Fibroblast of the aortic adventitia (primary cell): ENCODE results near the gene ELAVL1. TPM values are rescaled to one million over a fixed set of nuclear protein-coding genes. Genes with fewer than 3 reads are reported as not detected.
A peak's percentile ranks its signal among the peaks of the same experiment; 100 is the strongest.
"Not testable (repeated sequence)": the region's sequence is repeated elsewhere in the genome, so short reads cannot be mapped to it uniquely, and the experiment has no call there.

ENCODE experiments used
- DNase-seq: peaks from one replicate; pipeline ENCODE4 v3.0.0-alpha.2; 2010; ENCODE audit warnings: low read depth
- H3K4me3 ChIP-seq: 2 replicates; pipeline ENCODE4 v1.5.1; 2011; ENCODE audit warnings: low read depth, mild to moderate bottlenecking, control low read depth, low read length, moderate library complexity
- total RNA-seq: library from RNA; depleted of rRNA; stranded (reverse); fragments of >200 nt; gene quantifications from 2 replicates; pipeline ENCODE4 v1.2.3, GENCODE V29; 2012; ENCODE audit warnings: low replicate concordance
- TF ChIP-seq, protein P1 (sequence below): IDR thresholded peaks from 2 replicates; pipeline ENCODE4 v1.5.1; 2011; ENCODE audit warnings: mild to moderate bottlenecking, low read length, control low read depth, inconsistent platforms; ENCODE audit not compliant: insufficient read depth

ELAVL1 gene
- total RNA-seq, 1 donor, result 34.1 TPM

DNA sequence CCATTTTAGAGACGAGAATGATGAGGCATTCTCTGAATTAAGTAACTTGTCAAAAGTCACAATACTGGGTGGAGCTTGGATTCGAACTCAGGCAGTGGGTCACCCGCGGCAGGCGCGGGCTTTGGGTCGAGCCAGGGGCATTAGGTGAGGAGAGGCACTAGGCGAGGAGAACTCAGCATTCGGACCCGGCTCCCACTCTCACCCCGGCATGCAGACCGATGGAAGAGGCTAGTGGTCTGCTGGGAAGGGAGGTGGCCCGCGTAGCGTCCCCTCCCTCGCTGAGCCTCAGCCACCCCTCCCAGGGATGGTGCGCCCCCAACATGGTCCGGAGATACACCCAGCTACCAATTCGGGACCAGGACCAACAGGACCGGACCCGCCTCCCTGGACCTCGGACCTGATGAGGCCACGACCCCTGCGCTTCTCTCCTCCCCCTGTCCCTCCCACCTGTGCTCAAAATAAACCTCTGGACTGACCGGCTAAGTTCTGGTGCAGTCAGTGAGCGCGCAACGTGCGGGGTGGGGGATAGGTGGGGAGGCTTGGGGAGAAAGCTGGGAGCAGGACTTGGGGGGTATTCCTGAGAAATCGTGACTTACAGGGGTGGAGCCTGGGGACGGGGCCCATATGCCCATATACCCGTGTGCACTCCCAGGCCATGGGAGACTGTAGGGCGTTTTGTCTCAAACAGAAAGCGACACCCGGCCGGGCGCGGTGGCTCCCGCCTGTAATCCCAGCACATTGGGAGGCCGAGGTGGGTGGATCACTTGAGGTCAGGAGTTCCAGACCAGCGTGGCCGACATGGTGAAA lies 86.6 kb downstream of the ELAVL1 start:
- TF ChIP-seq, protein P1, sequence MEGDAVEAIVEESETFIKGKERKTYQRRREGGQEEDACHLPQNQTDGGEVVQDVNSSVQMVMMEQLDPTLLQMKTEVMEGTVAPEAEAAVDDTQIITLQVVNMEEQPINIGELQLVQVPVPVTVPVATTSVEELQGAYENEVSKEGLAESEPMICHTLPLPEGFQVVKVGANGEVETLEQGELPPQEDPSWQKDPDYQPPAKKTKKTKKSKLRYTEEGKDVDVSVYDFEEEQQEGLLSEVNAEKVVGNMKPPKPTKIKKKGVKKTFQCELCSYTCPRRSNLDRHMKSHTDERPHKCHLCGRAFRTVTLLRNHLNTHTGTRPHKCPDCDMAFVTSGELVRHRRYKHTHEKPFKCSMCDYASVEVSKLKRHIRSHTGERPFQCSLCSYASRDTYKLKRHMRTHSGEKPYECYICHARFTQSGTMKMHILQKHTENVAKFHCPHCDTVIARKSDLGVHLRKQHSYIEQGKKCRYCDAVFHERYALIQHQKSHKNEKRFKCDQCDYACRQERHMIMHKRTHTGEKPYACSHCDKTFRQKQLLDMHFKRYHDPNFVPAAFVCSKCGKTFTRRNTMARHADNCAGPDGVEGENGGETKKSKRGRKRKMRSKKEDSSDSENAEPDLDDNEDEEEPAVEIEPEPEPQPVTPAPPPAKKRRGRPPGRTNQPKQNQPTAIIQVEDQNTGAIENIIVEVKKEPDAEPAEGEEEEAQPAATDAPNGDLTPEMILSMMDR, result no peak
- H3K4me3 ChIP-seq, result no peak overlapping the region
- DNase-seq, result no peak

GRCh38 chr19:7918062-7918614 lies 87.3 kb downstream of the ELAVL1 start:
- DNase-seq, result not testable (repeated sequence)
- H3K4me3 ChIP-seq, result peak overlapping the region; percentile 14

DNA sequence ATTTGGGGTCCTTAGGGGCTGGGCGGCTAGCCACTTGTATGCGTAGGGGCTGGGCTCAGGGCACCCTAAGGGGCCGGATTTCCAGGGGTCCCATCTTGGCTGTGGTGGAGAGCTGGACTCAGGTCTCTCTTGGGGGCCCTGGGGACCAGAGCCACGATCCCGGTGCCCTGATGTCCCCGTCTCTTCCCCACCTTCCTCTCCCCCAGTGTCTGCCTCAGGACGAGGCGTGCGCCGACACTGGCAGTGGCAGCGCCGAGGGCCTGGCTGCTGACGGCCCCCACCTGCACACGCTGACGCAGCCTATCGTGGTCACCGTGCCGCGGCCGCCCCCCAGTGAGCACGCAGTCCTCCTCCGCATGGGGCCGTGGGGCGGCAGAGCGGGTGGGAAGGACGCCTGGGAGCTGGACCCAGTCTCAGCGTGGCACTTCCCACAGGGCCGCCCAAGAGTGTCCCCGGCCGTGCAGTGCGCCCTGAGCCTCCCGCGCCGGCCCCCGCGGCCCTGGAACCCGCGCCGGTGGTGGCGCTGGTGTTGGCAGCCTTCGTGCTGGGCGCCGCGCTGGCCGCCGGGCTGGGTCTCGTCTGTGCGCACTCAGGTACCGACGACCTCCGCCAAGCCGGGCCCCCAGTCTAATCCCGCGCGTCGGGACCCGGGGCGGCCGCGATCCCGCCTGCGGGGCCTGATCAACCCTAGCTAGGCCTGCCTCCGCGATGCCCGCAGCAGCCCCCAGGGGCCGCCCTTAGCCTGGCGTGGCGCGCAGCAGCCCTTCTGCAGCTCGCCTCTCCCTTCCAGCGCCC lies 88.0 kb downstream of the ELAVL1 start:
- TF ChIP-seq, protein P1, result peak; percentile 63
- H3K4me3 ChIP-seq, result peak overlapping the region; percentile 47
- DNase-seq, result peak; percentile 45

DNA sequence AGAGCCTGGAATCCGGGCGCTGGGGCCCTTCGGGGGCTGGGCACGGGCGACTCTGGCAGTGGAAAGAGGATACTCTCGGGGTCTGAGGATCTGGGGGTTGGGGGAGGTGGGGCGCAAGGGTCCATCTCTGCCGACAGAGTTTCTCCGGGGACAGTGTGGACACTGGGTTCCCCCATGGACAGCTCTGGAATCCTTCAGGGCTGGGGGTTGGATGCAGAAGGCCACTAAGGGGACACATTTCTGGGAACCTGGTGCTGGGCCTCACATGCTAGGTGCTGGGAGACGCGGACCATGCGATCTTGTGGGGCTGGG lies 88.5 kb downstream of the ELAVL1 start:
- TF ChIP-seq, protein P1, result no peak
- peak overlapping the region; percentile 47 for H3K4me3 ChIP-seq
- no peak for DNase-seq

DNA sequence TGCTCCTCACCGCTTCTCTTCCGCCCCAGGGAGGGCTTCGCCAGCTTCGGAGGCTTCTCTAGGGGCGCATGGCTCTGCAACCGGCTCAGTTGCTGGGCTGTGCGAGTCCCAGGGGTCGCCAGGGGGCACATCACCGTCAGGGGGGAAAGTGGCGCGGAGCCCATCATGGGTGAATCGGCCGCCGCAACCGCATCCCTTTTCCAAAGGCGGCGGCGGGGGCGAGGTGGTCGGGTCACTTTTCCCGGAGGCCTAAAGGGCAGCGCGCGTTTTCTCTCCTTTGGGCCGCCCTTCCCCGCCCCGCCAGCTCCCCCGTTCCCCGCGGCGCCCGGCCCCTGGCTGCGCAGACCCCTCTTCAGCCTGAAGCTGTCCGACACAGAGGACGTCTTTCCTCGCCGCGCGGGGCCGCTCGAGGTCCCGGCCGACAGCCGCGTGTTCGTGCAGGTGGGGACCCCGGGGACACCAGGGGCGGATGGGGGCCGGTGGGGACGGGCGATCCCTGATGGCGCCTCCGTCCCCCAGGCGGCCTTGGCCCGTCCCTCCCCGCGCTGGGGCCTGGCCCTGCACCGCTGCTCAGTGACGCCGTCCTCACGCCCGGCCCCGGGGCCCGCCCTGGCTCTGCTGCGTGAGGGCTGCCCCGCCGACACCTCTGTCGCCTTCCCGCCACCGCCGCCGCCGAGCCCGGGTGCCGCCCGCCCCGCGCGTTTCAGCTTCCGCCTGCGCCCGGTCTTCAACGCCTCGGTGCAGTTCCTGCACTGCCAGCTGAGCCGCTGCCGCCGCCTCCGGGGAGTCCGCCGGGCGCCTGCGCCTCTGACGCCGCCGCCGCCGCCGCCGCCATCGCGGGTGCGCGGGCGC lies 89.1 kb downstream of the ELAVL1 start:
- peak overlapping the region; percentile 47 for H3K4me3 ChIP-seq
- TF ChIP-seq, protein P1, result no peak
- DNase-seq, result no peak

DNA sequence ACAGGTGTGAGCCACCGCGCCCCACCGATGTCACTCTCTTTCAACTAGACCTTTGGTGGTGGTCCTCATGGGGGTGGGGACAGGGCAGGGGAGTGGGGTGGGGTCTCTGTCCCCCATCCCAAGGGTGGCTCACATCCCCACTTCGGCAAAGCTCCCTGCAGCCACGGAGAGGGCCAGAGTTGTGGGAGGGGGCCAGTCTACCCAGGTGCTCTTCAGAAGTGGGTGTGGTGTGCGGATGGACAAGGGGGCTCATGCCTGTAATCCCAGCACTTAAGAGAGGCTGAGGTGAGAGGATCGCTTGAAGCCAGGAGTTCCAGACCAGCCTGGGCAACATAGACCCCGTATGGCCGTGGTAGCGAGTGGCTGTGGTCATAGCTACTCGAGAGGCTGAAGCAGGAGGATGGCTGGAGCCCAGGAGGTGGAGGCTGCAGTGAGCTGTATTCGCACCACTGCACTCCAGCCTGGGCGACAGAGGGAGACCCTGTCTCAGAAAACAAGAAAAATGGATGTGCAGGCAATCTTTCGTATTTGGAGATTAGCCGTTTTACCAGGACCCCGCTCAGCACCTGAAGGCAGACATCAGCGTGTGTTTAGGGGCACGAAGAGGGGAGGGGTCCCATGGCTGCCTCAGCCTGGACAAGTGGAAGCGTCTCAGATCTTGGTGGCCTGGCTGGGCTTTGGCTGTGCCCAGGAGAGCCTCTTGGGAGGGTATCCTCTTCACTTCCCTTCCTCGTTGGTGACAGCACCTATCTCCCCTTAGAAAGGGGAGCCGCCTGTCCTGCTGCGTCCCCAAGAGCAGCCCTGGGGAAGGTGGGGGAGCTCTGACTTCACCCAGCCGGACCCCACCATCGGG lies 90.0 kb downstream of the ELAVL1 start:
- H3K4me3 ChIP-seq, result no peak overlapping the region
- TF ChIP-seq, protein P1, result no peak
- DNase-seq, result no peak
